ENCODE measurements around the gene SWAP70.
"Not testable (repeated sequence)": the region's sequence is repeated elsewhere in the genome, so short reads cannot be mapped to it uniquely, and the experiment has no call there.

SWAP70 gene

GRCh38 chr11:9663699-9664275, at the start of gene SWAP70:
TSS of gene SWAP70 (plus strand) at chr11:9664077. CDS start at chr11:9664180, 103 bp downstream.
- peaks cover 0 to 23% (median 4%) of the 10 kb centered on the region in 11 experiments; a peak in 12 of 22 replicates for H3K36me3 ChIP-seq
- peaks cover 17 to 59% (median 25%) of the 10 kb centered on the region in 10 experiments; a peak in 19 of 20 replicates for H3K4me1 ChIP-seq
- peaks cover 0 to 35% (median 0%) of the 10 kb centered on the region in 11 experiments; a peak in 5 of 22 replicates for H4K20me1 ChIP-seq
- H3K27me3 ChIP-seq = peaks cover 0 to 16% (median 6%) of the 10 kb centered on the region in 11 experiments; a peak in 8 of 22 replicates
- peak within 1 kb of the TSS; percentile 69 to 97 (median 82) for H3K9ac ChIP-seq
- peak within 1 kb of the TSS; percentile 91 to 99 (median 96) for H3K4me2 ChIP-seq
- H3K4me3 ChIP-seq = peak within 1 kb of the TSS; percentile 73 to 94 (median 82)
- H3K9me3 ChIP-seq (replicated peaks in 1 of 11) = peaks cover 12 to 38% (median 32%) of the 10 kb centered on the region in 11 experiments
- peak within 1 kb of the TSS; percentile 51 to 88 (median 69) for H3K27ac ChIP-seq
- no peak for TF ChIP-seq Cebpa-rat (IDR thresholded peaks at IDR 0.05)

- Histone ChIP-seq H3K27me3 (peaks cover 0 to 7% (median 0%) of the 10 kb centered on the region in 11 experiments; a peak in 2 of 22 replicates), H3K27ac (peak overlapping the region; percentile 65 to 88 (median 81)), H3K4me1 (peaks cover 43 to 74% (median 52%) of the 10 kb centered on the region in 10 experiments), H4K20me1 (0 out of 22 replicates have a peak, but pooled peaks cover 0 to 3% (median 0%) of the 10 kb centered on the region in 11 experiments), H3K4me2 (peak overlapping the region; percentile 92 to 100 (median 97)), H3K4me3 (peak overlapping the region; percentile 57 to 72 (median 62); a peak in 17 of 20 replicates), H3K9ac (peak overlapping the region; percentile 66 to 84 (median 82); a peak in 20 of 22 replicates), H3K9me3 (replicated peaks in 1 of 11) (no peaks in the 10 kb centered on the region), H3K36me3 (no peaks in the 10 kb centered on the region)
- no peak for TF ChIP-seq Cebpa-rat (IDR thresholded peaks at IDR 0.05)
Observed at GRCh38 chr11:9615031-9615451, 48.8 kb upstream of the SWAP70 start.

GRCh38 chr11:9616042-9616675, 47.7 kb upstream of the SWAP70 start:
- Histone ChIP-seq H3K4me3 (no peak overlapping the region), H4K20me1 (0 out of 22 replicates have a peak, but pooled peaks cover 0 to 3% (median 0%) of the 10 kb centered on the region in 11 experiments), H3K4me1 (peaks cover 43 to 74% (median 52%) of the 10 kb centered on the region in 10 experiments), H3K4me2 (peak overlapping the region; percentile 92 to 100 (median 97)), H3K36me3 (no peaks in the 10 kb centered on the region), H3K9me3 (replicated peaks in 1 of 11) (no peaks in the 10 kb centered on the region), H3K9ac (no peak overlapping the region; a peak in 1 of 22 replicates), H3K27me3 (peaks cover 0 to 7% (median 0%) of the 10 kb centered on the region in 11 experiments; a peak in 2 of 22 replicates), H3K27ac (0 out of 22 replicates have a peak overlapping the region, but pooled peaks of 2 of the 11 experiments have one; percentile 86 to 88)
- TF ChIP-seq Cebpa-rat (IDR thresholded peaks at IDR 0.05) = no peak

GRCh38 chr11:9616858-9617257, 47.0 kb upstream of the SWAP70 start:
- TF ChIP-seq Cebpa-rat (IDR thresholded peaks at IDR 0.05) = no peak

GRCh38 chr11:9617940-9618339, 45.9 kb upstream of the SWAP70 start:
- Histone ChIP-seq H3K4me1 (peaks cover 36 to 57% (median 41%) of the 10 kb centered on the region in 10 experiments), H3K27me3 (peaks cover 0 to 7% (median 0%) of the 10 kb centered on the region in 11 experiments; a peak in 2 of 22 replicates), H3K27ac (no peak overlapping the region), H3K9me3 (replicated peaks in 1 of 11) (0 out of 22 replicates have a peak, but pooled peaks cover 0 to under 1% (median 0%) of the 10 kb centered on the region in 11 experiments), H4K20me1 (0 out of 22 replicates have a peak, but pooled peaks cover 0 to 3% (median 0%) of the 10 kb centered on the region in 11 experiments), H3K4me3 (no peak overlapping the region), H3K4me2 (no peak overlapping the region), H3K36me3 (no peaks in the 10 kb centered on the region), H3K9ac (no peak overlapping the region)
- TF ChIP-seq Cebpa-rat (IDR thresholded peaks at IDR 0.05) = no peak

More at GRCh38 chr11:9616858-9617257, 47.0 kb upstream of the SWAP70 start:
- H3K4me2 ChIP-seq = peak overlapping the region; percentile 92 to 100 (median 97); a peak in 20 of 22 replicates
- peaks cover 0 to 7% (median 0%) of the 10 kb centered on the region in 11 experiments; a peak in 2 of 22 replicates for H3K27me3 ChIP-seq
- H4K20me1 ChIP-seq = 0 out of 22 replicates have a peak, but pooled peaks cover 0 to 3% (median 0%) of the 10 kb centered on the region in 11 experiments
- H3K27ac ChIP-seq = no peak overlapping the region
- no peaks in the 10 kb centered on the region for H3K9me3 ChIP-seq (replicated peaks in 1 of 11)
- peaks cover 42 to 67% (median 51%) of the 10 kb centered on the region in 10 experiments for H3K4me1 ChIP-seq
- H3K9ac ChIP-seq = no peak overlapping the region
- no peaks in the 10 kb centered on the region for H3K36me3 ChIP-seq
- no peak overlapping the region for H3K4me3 ChIP-seq

GRCh38 chr11:9619004-9619403, 44.9 kb upstream of the SWAP70 start:
- Histone ChIP-seq H3K9me3 (replicated peaks in 1 of 11) (0 out of 22 replicates have a peak, but pooled peaks cover 0 to 5% (median 0%) of the 10 kb centered on the region in 11 experiments), H3K27me3 (peaks cover 0 to 7% (median 0%) of the 10 kb centered on the region in 11 experiments; a peak in 2 of 22 replicates), H3K27ac (no peak overlapping the region), H3K4me2 (peak overlapping the region in 7 of 11 experiments; percentile 11 to 37 (median 29); a peak in 11 of 22 replicates), H3K4me3 (no peak overlapping the region), H3K9ac (no peak overlapping the region), H3K36me3 (no peaks in the 10 kb centered on the region), H4K20me1 (0 out of 22 replicates have a peak, but pooled peaks cover 0 to 3% (median 0%) of the 10 kb centered on the region in 11 experiments), H3K4me1 (peaks cover 29 to 46% (median 32%) of the 10 kb centered on the region in 10 experiments)
- TF ChIP-seq Cebpa-rat (IDR thresholded peaks at IDR 0.05) = no peak

GRCh38 chr11:9619971-9620370, 43.9 kb upstream of the SWAP70 start:
- Histone ChIP-seq H3K9me3 (replicated peaks in 1 of 11) (0 out of 22 replicates have a peak, but pooled peaks cover 0 to 5% (median 0%) of the 10 kb centered on the region in 11 experiments), H3K4me1 (peaks cover 21 to 39% (median 28%) of the 10 kb centered on the region in 10 experiments), H4K20me1 (no peaks in the 10 kb centered on the region), H3K9ac (no peak overlapping the region), H3K27me3 (peaks cover 0 to 7% (median 0%) of the 10 kb centered on the region in 11 experiments; a peak in 2 of 22 replicates), H3K4me3 (no peak overlapping the region), H3K4me2 (peak overlapping the region in 2 of 11 experiments; percentile 18 to 29; a peak in 2 of 22 replicates), H3K27ac (no peak overlapping the region), H3K36me3 (no peaks in the 10 kb centered on the region)
- TF ChIP-seq Cebpa-rat (IDR thresholded peaks at IDR 0.05) = no peak

- not testable (repeated sequence) for H3K27ac ChIP-seq; H3K36me3 ChIP-seq; H4K20me1 ChIP-seq; H3K9me3 ChIP-seq (replicated peaks in 1 of 11); H3K27me3 ChIP-seq; H3K4me2 ChIP-seq; H3K9ac ChIP-seq; H3K4me3 ChIP-seq
- peaks cover 0 to 32% (median 9%) of the 10 kb centered on the region in 10 experiments; a peak in 11 of 20 replicates for H3K4me1 ChIP-seq
Observed at GRCh38 chr11:9622353-9622752, 41.5 kb upstream of the SWAP70 start.

- not testable (repeated sequence) for H3K4me3 ChIP-seq; H3K4me2 ChIP-seq; H3K27me3 ChIP-seq; H3K9ac ChIP-seq; H3K9me3 ChIP-seq (replicated peaks in 1 of 11); H4K20me1 ChIP-seq; H3K36me3 ChIP-seq; H3K27ac ChIP-seq
- peaks cover 0 to 32% (median 9%) of the 10 kb centered on the region in 10 experiments; a peak in 11 of 20 replicates for H3K4me1 ChIP-seq
Observed at GRCh38 chr11:9623053-9623452, 40.8 kb upstream of the SWAP70 start.
